GM19455 (cell line): ENCODE measurements around the gene ADRB2.

Source experiments
- ATAC-seq: cut with Tn5 transposase; IDR thresholded peaks from one replicate; pipeline ENCODE4 v1.9.1; 2021; ENCODE audit not compliant: unreplicated experiment

ADRB2 gene

DNA sequence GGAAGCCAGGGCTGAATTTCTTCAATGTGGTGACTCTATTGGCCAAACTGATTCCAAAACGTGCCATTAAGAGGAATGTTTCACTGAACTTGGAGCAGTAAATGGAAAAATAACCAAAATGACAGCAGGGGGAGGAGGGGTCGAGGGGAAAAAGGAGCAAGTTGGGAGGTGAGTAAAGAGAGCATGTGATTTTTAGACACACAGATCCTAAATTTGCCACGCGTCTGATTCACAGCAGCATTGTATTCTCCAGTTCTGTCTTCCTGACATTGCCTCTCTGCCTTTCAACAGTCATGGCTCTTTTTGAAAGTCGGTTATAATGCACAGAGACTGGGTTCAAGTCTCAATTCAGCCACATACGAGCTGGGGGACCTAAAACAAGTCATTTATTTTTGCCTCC, 22.0 kb upstream of the ADRB2 start:
- no peak for ATAC-seq

DNA sequence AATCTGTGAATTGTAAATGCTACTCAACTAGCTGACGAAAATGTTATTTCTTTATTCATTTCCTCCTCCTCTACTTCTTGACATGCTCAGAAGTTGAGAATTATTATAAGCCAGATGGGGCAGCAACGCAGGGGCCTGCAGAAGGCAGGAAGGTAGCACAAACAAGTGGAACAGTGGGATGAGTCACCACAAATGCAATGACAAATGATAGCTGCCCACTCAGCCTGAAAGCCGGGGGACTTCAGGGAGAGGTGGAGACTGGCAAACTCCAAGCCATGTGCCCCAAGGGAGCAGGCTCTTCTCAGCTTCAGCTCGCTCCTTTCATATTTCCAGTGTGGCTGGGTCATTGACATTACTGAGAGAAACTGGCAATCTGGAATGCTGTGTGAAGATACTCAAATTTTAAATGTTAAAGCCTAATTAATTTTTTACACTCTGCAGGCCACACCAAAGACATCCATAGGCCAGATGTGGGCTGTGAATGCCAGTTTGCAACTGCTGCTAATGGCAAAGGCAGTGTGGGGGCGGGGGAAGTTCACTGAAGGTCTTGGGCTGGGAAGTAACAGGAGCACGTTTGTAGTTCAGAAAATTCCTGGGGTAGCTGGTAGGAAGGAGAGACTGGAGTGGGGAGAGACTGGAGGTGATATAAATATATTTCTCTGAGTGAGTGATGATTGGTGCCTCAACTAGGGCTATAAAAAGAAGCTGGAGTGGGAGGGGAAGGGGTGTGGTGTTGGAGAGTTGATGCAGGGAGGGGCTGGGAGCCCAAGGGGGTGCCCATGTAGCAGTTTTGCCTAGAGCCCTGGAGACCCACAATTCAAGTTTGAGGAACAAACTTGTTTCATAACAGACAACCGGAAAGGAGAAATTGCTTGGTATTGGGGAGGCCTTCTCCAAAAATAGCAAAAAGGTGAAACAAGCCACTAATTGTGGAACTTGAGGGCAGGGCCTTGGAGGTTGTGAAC, 20.8 kb upstream of the ADRB2 start:
- ATAC-seq: no peak

DNA sequence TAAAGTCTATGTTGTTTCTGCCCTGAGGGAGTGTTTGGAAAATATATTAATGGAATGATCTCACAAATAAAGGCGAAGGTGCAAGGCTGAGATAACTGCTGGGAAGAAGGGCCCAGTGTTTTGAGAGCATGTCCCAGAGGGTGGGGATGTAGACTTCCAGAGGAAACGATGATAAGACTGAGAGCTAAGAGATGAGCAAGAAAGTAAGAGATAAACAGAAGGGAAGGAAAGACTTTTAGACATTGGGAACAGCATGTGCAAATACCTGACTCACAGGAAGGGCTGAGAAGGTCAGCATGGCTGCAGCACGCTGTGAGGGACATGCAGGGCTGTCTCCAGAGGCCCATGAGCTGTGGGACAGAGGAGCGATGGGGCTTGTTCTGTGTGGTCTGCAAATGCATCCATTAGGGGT, 19.9 kb upstream of the ADRB2 start:
- no peak for ATAC-seq

DNA sequence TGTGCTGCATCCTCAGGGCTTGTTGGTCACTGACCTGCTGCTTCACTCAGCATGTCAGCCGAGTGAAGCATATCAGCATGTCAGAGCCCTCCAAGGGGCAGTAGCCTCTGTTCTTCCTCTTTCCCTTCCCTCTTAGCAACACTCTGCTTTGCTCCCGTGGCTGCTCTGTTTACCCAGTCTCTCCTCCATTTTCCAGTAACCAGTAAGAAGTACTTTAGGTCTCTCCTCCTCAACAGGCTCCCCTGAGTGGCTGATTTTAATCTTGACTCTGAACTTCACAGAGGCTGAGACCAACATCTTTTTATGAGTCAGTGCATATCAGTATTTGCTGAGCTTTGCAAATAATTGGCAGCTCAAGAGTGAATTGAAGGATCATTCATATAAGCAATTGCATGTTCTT, 18.6 kb upstream of the ADRB2 start:
- no peak for ATAC-seq

DNA sequence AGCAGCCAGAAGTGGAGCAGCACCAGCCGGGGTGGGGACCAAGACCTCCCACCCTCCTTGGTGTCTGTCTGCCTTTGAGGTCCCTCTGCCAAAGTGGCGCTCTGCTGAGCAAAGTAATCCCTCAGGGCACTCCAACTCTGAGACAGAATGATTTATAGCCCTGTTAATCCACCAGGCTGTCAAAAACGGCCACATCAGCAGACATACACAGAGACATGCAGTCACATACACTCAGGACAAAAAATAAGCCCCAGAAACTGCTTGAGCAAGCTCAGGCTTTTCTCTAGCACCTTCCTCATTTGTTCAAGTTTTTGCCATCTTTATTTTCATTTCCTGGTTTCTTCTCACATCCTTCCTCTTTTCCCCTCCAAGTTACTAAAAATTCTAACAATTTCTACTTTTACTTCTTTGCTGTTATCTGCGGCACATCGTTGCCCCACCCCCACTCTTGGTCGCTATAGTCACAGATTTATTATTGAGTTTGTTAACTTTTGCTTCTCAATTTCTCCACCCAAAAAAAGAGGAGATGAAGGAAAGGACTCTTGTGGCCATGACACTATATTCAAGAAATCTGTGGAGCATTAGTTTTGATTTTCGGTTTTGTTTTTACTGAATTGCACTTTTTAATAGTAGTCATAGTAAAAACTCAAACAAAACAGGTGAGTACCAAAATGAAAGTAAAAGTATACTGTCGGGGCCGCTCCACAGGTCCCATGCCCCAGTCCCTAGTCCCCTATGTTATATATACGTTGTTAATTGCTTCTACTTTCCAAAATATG, 17.4 kb upstream of the ADRB2 start:
- peak; percentile 76 for ATAC-seq

DNA sequence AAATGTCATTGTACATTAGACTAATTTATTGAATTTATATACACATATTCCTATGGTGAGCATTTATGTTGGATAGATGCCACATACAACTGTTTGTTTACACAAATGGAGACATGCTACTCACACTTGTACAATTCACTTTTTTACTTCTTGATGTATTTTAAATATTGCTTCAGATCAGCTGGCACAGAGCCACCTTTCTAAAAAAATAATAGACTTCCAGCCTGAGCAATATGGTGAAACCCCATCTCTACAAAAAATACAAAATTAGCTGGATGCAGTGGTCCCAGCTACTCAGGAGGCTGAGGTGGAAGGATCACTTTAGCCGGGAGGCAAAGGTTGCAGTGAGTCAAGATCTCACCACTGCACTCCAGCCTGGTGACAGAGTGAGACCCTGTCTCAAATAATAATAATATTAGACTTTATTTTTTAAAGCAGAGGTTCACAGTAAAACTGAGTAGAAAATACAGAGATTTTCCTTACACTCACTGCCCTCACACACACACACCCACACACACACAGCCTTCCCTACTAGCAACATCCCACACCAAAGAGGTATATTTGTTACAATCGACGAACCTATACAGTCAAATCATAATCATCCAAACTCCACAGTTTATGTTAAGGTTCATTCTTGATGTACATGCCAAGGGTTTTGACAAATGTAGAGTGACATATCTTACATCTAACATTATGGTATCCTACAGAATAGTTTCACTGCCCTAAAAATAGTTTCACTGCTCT, 16.5 kb upstream of the ADRB2 start:
- ATAC-seq: no peak

DNA sequence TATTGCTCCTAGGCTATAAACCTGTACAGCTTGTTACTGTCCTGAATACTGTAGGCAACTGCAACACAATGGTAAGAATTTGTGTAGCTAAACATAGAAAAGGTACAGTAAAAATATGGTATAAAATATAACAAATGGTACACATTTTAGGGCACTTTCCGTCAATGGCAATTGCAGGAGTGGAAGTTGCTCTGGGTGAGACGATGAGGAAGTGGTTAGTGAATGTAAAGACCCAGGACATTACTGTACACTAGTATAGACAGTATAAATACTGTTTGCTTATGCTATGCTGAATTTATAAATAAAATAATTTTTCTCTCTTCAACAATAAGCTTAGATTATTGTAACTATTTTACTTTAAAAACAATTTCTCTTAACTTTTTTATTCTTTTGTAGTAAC, 15.6 kb upstream of the ADRB2 start:
- no peak for ATAC-seq

DNA sequence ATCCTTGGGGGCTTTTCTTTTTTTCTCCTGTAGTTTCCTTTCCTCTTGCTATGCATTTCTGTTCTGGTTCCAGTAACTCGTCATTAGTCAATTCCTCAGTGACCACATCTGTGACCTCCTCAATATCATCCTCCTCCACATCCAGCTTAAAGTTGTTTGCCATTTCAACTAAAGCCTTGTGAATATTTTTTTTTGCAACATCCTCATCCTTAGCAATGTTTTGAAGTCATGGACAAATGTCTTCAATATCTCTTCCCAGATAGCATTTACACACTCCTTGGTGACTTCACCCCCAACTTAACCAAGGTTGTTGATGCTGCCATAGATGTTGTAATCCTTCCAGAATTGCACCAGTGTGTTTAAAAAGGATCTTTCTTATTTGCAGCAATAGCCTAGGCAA, 14.7 kb upstream of the ADRB2 start:
- no peak for ATAC-seq

DNA sequence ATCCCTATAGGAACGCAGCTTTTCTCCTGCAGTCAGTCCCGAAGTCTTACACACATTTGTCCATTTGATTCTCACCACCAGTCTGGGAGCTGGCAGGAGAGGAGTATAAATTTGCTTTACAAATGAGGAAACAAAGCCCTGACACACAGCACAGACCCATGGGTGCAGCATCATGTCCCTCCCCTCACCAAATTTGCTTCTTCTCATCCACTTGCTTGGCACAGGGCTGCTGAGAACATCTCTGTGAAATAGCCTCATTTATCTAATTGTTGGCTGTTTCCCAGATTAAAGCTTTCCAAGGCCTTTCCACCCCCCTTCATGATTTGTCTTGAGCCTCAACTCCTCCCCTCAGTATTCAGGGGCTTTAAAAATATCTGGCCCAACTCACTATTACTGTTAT, 11.3 kb upstream of the ADRB2 start:
- no peak for ATAC-seq

DNA sequence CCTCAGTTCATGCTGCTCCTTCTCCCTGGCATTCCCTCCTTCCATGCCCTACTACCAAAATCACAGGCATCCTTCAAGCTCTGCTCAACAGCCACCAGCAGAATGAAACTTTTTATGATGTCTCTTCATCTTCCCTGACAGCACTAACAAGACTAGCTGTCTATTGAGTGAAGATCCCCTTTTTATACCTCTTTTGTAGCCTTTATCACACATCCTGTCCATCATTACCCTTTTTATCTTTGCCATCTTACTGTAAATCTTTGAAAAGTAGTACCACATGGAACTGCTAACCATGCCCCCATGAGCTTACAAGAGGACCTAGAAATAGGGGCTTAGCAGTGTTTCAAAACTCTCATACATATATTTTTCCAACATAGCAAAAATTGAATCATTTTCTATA, 10.8 kb upstream of the ADRB2 start:
- no peak for ATAC-seq

DNA sequence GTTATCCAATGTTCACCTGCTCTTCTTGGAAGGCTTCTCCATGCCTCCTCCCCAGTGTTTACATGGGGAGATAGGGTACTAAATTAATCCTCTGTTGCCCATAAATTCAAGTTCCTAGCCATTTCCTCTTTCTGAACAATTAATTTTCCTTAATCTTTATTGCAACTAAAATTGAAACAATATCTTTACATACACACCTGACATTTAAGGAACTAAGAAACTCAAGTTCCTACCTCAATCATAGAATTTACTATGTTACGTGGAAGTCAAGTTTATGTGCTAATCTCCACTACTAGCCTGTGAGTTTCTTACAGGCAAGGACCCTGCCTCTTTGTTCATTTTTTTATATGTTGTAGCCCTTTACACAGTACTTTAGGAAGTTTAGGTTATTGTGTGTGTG, 10.1 kb upstream of the ADRB2 start:
- no peak for ATAC-seq

DNA sequence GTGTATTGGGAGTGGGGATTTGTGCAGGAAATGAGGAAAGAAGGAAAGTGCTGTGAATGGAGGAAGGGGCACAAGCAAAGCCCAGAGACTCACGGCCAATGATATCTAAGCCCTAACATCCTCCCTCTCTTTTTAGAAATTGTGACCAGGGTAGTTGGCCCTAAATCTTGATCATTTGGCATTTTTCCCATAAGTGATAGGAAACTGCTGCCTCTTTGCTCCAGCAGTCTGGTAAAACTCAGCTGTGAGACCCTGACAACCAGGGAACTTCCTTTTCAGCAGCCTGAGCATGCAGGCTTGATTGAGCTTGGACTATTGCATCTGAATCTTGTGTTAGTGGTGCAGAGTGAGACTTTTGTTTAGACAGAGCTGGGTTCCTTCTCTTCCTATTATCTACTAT, 9.6 kb upstream of the ADRB2 start:
- ATAC-seq: no peak

DNA sequence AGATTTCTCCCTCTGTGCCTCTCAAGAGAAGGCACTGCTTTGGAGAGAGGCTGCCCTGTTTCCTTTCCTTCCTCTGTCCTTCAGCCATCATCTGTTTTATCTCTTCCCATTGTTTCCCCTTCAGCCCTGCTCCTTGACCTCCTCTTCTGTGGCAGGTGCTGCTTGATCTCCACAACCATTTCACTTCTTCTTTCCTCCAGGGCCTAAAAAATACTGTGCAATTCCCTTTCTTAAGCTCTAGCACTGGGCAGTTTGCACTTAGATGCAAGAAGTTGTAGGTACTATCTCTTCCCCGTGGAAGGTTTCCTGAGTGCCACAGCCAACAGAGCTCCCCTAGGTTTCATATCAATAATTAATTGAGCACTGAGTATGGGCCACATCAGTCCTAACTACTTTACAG, 8.8 kb upstream of the ADRB2 start:
- ATAC-seq: no peak

DNA sequence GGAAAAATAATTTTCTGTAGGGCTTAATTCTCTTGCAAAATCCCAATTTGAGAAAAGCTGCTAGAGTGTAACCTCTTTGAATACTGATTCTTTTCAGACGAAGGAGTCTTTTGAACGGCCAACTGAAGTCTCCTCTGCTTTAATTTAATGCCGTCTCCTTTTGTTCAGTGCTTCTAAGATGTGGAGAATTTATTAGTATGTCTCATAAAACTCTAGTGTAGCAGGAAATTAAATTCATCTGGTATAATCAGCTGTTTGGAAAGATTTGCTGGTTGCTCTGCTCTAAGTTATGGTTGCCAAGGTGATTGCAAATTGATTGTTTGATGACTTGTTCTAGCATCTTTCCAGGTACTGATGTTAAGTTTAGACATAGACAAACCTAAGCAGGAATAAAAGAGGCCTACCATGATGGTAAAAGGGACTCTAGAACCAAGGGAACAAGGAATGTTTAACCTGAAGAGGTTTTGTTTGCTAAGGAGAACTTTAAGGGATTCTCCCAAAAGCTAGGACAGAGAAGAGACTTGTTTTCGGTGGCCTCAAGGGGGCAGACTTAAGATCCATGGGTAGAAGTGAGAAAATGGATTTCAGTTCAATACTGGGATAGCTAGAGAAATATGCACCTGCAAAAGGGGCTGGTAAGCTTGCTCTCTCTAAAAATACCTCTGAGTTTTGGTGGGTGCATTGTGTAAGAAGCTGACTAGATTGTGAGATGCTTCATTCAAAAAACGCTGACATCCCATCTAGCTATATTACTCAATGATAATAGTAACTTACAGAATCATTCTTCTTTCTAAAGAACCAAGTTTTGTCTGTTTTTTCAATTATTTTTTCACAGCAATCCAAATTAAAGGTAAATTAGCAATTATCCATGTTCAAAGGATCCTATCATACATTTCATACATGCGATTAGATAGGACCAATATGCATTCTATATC, 5.7 kb upstream of the ADRB2 start:
- ATAC-seq: peak; percentile 50

DNA sequence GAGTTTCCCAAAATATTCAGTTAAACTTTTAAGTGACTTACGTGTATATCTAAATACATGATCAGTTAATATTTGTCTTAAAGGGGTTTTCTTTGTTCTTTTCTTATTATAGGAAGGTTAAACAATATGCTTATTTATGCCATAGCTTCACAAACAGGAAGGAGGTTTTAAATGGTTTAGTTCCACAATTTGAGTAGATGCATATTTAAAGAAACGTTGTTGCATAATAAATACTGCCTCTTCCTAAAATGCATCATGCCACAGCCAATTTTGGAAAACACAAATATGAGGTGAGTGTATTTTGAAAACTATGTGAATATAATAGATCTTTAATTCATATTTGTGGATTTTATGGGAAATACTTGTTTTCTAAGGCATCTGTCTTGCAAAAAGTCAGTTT, 2.5 kb upstream of the ADRB2 start:
- no peak for ATAC-seq

DNA sequence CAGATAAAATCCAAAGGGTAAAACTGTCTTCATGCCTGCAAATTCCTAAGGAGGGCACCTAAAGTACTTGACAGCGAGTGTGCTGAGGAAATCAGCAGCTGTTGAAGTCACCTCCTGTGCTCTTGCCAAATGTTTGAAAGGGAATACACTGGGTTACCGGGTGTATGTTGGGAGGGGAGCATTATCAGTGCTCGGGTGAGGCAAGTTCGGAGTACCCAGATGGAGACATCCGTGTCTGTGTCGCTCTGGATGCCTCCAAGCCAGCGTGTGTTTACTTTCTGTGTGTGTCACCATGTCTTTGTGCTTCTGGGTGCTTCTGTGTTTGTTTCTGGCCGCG, 727 bp upstream of the ADRB2 start:
- ATAC-seq: peak; percentile 3

DNA sequence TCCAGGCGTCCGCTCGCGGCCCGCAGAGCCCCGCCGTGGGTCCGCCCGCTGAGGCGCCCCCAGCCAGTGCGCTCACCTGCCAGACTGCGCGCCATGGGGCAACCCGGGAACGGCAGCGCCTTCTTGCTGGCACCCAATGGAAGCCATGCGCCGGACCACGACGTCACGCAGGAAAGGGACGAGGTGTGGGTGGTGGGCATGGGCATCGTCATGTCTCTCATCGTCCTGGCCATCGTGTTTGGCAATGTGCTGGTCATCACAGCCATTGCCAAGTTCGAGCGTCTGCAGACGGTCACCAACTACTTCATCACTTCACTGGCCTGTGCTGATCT, 294 bp downstream of the ADRB2 start:
- ATAC-seq: no peak

DNA sequence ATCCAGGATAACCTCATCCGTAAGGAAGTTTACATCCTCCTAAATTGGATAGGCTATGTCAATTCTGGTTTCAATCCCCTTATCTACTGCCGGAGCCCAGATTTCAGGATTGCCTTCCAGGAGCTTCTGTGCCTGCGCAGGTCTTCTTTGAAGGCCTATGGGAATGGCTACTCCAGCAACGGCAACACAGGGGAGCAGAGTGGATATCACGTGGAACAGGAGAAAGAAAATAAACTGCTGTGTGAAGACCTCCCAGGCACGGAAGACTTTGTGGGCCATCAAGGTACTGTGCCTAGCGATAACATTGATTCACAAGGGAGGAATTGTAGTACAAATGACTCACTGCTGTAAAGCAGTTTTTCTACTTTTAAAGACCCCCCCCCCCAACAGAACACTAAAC, 1.3 kb downstream of the ADRB2 start:
- no peak for ATAC-seq

DNA sequence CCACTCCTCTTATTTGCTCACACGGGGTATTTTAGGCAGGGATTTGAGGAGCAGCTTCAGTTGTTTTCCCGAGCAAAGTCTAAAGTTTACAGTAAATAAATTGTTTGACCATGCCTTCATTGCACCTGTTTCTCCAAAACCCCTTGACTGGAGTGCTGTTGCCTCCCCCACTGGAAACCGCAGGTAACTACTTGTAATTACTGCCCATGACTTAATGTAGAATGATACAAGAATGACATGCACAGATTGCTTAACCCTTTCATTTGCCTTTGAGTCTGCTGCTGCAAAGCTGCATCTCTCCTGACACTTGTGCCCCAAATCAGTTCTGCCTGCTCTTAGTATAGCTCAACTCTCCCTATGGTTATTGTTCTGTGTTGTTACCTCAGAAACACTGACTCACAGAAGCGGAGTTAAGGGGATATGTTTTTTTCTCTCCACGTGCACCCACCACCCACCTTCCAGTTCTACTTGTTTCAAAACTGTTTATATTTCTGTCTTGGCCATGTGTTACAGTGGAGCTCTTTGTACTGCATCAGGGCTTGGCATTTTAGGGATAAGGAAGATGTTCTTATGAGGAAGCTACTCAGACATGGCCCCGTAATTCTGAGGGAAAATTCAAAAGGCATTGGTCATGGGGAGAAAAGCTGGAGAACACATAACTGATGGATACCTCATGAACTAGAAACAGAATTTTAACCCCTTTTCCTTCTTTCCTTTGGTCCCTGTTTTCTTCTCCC, 2.3 kb downstream of the ADRB2 start:
- no peak for ATAC-seq

DNA sequence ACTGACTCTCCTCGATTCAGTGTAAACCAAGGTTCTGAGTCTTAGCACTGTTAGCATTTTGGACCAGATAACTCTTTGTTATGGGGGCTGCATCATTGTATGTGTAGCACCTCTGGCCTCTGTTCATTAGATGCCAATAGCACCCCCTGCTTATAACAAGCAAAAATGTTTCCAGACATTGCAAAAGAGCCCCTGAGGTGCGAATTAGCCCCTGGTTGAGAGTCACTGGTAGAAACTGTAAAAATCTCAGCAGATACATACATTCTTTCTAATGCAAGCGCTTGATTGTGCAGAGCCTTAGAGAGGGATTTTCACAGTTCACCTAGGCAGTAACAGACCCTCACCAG, 2.8 kb downstream of the ADRB2 start:
- ATAC-seq: no peak
